Stimulated activated CD4-positive, alpha-beta T cell treated with anti-CD3 and anti-CD28 coated beads, Interleukin-15, amount 100 ng/mL, for 1 hour (primary cell): Measurements from ENCODE around the gene HEXD.
A peak's percentile ranks its signal among the peaks of the same experiment; 100 is the strongest.
"Not testable (repeated sequence)": the region's sequence is repeated elsewhere in the genome, so short reads cannot be mapped to it uniquely, and the experiment has no call there.

ENCODE experiments used
- DNase-seq, 2 donors: peaks; one replicate each; pipeline ENCODE4 v3.0.0-alpha.2; 2020; ENCODE audit warnings: low read depth in 1 of 2, low spot score in 1 of 2

HEXD gene

GRCh38 chr17:82418001-82418986, at the start of gene HEXD, which contains the start of gene OGFOD3:
Gene HEXD (plus strand): TSS chr17:82418347. CDS start chr17:82419800, 1,453 bp downstream.
Gene OGFOD3 (minus strand): TSS chr17:82418586. CDS start chr17:82418485, 101 bp downstream.
- DNase-seq, result peak; percentile 74 to 78

- DNase-seq, result no peak
Measured at GRCh38 chr17:82369211-82369610, 48.9 kb upstream of the HEXD start.

GRCh38 chr17:82370471-82371332, 47.4 kb upstream of the HEXD start:
- DNase-seq, result peak in 1 of 2 donors; percentile 24

- DNase-seq, result no peak
Measured at GRCh38 chr17:82371333-82372248, 46.6 kb upstream of the HEXD start, which contains the start of gene UTS2R. Gene UTS2R (plus strand): TSS chr17:82371765. CDS start chr17:82374325, 2,560 bp downstream.

GRCh38 chr17:82372249-82373071, 45.7 kb upstream of the HEXD start:
- no peak for DNase-seq

GRCh38 chr17:82373072-82373452, 45.1 kb upstream of the HEXD start:
- DNase-seq, result not testable (repeated sequence)

GRCh38 chr17:82373731-82374625, 44.2 kb upstream of the HEXD start:
- no peak for DNase-seq

GRCh38 chr17:82374626-82375331, 43.4 kb upstream of the HEXD start:
- DNase-seq, result no peak

GRCh38 chr17:82375359-82376041, 42.6 kb upstream of the HEXD start:
- no peak for DNase-seq

- DNase-seq, result no peak
Measured at GRCh38 chr17:82376042-82376730, 42.0 kb upstream of the HEXD start.

- DNase-seq, result not testable (repeated sequence)
Measured at GRCh38 chr17:82377294-82377693, 40.9 kb upstream of the HEXD start.

- no peak for DNase-seq
Measured at GRCh38 chr17:82377924-82378740, 40.0 kb upstream of the HEXD start.

- no peak for DNase-seq
Measured at GRCh38 chr17:82378741-82379021, 39.5 kb upstream of the HEXD start.

GRCh38 chr17:82380860-82381702, 37.1 kb upstream of the HEXD start:
- no peak for DNase-seq

- not testable (repeated sequence) for DNase-seq
Measured at GRCh38 chr17:82381703-82382009, 36.5 kb upstream of the HEXD start.
